Left kidney (tissue), 2 donors: ENCODE results near the gene MAX. TPM values are rescaled to one million over a fixed set of nuclear protein-coding genes. Genes with fewer than 3 reads are reported as not detected.
A peak's percentile ranks its signal among the peaks of the same experiment; 100 is the strongest.
"Not testable (repeated sequence)": the region's sequence is repeated elsewhere in the genome, so short reads cannot be mapped to it uniquely, and the experiment has no call there.

ENCODE experiments used
- DNase-seq: peaks from one replicate; pipeline ENCODE4 v3.0.0-alpha.2; 2013
- polyA plus RNA-seq: library from polyadenylated mRNA; unstranded; fragments of 120-200 nt; gene quantifications from one replicate; pipeline ENCODE4 v1.2.1, GENCODE V29; 2013; ENCODE audit not compliant: insufficient read length

Gene MAX
- polyA plus RNA-seq, 1 donor: 52.7 TPM

DNA sequence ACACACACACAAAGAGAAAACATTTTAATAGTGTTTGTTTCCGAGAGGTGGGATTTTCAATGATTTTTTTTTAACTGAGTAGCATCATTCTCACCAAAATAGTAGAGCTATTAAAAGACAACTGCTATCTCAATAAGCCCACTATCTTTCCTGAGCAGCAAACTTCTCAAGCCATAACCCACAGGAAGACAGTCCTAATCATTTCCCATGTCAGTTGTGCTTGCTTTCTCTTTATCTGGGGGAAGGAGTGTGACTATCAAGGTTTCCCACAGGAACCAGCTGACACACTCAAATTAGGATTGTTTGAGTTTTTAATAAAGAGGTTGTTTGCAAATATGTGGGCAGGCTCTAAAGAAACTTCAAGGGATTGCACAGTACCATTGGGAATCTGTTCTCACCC lies 4.9 kb upstream of the MAX start:
- no peak for DNase-seq

DNA sequence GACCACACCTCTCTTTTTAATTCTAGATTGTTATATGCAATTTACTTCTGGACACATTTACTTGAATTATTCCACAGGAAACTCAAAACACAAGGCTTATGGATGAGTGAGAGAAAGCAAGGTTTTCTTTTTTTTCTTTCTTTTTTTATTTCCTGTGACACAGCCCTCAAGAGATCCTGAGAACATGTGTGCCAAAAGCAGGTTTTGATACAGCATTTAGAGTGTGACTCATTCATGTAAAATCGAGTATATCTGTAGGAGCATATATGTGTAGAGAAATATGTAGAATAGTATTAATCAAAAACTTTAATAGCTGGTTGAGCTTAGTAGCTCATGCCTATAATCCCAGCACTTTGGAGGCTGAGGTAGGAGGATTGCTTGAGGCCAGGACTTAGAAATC lies 4.4 kb upstream of the MAX start:
- no peak for DNase-seq

DNA sequence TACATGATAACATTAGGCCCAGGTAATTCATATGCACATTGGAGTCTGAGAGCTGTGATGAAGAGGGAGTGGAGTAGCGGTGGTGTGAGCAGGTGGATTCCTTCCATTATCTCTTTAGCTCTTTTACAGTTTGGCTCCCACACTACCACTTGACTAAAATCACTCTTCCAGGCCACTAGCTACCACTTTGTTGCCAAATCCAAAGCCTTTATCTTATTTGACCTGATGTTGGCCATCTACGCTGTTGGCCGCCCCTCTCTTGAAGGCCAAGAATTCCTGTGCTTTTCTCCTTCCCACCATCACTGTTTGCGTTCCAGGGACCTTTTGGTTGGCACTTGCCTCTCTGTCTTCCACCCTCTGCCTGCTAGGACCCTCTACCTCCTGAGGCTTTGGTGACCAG lies 4.0 kb upstream of the MAX start:
- DNase-seq: no peak

DNA sequence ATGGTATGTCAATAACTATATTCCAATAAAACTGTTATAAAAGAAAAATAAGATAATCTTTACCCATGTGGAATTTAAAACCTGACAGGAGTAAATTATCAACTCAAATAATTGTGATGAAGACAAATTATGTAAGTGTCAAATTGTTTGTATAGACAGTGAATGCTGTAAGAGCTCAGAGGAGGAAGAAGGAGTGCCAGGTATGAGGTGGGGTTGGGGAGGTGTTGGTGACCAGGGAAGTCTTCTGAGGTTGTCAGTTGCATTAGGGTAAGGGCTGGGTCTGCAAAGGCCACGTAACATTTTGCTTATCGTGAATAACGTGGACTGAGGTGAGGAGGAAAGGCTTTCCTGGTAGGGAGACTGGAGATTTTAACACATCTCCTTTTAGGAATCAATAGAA lies 2.5 kb upstream of the MAX start:
- DNase-seq: no peak

DNA sequence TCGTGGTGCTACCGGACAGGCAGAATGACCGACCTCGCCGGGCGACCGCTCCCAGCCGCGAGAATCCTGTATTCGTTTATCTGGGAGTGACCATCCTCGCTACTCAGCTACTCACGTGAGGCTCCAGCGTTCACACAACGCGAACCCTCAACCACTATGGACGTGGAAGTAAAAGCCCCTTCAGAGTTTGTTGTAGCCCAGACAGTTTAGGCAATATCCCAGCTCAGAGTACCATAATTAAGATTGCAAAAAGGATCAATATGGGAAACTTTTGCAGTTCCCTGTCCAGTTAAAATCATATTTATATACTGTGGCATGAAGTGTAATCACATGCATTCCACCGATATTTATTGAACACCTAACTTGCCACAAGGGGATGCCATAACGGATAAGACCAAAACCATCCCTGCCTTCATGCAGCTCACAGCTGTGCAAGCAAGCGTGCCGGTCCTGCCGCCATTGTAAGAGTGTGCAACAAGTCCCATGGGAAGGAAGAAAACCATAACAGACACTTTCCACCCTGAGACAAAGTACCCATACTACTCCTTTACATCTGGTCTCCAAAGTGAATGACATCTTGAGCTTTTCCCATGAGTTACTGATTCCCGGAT lies 938 bp upstream of the MAX start:
- no peak for DNase-seq

DNA sequence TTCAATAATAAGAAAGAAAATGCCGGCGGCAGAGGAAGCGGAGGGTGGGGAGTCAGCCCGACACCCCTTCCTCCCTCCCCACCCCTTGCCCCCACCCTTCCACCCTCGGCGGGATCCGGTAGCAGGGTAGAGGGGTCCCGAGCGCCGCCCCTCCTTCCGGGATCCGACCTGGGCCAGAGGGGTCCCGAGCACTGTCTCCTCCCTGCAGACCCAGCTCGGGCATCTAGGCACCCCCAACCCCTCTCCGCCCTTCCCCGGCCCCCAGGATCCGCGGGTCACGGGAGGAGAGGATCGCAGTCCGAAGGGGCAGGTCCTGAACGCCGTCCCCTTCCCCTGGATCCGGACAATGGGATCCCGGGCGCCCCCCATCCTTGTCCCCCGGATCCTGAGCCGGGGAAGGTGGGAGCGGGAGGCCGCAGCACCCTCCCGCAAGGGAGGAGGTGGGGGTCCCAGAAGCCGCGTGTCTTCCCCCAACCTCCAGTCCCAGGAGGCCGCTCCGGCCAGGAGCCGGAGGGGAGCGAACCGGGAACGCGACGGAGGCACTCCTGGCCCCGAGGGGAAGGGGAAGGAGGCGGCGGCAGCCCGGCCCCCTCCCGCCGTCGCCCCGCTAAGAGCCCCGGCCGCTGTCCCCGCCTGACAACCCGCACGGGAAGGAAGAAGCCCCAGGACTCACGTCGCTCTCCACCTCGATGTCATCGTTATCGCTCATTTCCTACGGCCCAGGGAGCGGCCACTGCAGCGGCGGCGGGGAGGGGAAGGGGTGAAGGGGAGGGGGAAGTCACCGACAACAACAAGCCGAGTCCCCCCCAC lies 481 bp downstream of the MAX start:
- DNase-seq: no peak

DNA sequence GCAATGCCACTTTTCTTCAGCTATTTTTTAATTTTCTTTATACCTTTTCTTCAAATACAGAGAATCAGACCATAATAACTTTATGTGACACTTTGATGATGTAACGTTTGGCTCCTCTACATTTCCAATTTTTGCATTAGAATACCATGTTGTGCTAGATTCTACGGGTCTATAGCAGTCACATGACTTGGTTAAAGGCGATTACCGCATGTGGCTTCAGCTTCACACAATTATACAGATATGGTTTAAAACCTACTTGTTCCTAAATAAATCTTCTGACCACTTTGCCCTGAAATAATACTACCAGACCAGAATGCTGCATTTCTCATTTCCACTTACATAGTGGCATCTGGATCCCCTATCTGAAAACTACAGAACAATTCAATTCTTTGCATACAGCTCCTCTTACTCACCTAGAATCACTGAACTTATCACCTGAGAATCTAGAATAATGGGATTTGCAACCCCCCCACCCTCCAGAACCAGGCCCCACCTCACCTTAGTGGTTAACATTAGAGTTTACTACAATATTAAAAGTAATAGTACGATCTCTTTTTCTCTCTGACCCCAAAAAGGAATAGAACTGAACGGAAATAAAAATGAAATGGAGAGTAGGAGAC lies 1.3 kb downstream of the MAX start:
- DNase-seq: no peak

DNA sequence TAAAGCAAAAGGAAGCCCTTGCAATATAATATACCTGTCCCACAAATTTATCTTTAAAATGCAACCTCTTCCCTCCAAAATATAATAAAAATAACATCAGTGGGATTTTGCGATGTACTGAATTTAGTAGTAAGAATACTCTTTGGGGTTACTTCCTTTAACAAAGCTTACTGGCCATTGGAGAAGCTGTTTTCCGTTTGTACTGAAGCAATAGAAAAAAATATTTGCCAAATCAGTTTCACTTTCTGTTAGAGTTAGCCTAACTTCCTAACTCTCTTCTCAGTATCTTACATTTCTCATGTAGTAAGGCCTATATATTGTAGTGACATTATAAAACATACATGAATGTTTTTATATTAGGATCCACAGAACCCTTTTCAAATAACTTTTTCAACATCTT lies 3.7 kb downstream of the MAX start:
- no peak for DNase-seq

DNA sequence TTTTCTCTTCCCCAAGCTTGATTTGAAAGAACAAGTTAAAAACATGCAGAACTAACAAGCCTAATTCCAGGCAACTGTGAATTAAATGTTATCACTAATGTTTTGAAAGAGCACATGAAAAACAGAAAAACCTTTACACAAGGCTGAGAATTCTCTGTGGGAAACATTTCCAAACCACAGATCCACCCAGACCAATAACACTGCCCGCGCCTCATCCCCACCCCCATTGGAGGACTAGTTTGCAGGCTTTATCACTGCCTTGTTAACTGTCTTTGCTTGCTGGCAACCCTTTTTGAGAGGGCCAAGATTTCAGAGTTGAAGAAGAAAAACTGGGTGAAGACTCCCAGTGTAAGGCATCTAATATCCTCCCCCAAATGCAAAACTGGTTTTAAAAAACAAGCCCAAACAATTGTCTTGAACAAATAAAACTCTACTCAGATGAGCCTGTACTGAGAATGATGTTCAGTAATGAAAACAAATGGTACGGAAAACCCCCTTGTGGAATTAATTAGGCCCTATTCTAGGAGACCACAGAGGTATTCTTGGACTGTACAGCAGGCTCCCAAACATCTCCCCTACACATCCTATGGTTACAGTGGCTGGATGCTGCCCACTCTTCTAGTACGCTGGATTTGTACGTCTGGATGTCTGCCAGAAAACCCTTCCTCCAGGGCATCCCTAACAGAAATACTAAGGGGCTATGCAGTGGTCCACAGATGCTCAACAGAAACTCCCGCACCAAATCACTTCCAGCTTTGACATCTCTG lies 5.8 kb downstream of the MAX start:
- no peak for DNase-seq

DNA sequence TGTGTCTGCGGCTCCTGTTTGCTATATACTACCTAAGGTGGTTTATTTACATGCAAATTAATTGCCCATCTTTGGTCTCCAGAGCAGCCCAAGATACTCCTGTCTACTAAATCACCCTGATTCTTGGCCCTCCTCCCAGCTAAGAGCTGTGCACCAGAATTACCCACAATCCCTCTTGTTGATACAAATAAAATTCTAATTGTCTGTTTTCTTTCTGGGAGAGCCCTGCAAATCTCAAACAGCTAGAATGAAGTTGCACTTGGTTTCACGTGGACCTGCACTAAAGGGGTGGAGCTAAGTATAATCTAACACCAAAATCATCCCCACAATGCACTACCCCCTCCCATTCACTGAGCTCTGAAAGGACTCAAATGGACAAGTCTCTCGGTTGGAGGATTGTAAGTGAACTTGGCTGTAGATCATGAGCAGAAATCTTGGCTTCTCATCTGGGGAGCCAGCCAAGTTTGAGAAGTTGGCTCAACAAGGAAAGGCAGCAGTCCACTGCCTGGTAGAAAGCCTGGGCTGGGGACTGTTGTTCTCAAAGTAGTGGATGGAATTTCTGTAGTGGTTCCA lies 6.6 kb downstream of the MAX start:
- peak; percentile 45 for DNase-seq

DNA sequence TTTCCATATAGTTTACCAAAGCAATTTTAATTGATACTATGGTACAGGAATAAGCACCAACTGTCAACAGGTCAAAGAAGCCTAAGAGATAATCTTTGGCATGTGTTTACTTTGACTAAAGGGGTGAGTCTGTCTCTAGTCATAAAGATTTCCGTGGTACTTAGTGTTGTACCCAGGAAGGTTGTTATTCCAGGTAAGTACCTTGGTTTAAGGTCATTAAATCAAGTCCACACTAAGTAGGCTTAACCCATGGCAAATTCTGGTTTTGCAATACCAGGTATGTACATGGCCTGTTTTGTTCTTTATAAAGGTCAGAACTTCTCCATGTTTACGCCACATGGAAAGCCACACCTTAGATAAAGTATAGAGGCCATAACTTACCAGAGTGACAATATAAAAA lies 10.0 kb downstream of the MAX start:
- DNase-seq: no peak

DNA sequence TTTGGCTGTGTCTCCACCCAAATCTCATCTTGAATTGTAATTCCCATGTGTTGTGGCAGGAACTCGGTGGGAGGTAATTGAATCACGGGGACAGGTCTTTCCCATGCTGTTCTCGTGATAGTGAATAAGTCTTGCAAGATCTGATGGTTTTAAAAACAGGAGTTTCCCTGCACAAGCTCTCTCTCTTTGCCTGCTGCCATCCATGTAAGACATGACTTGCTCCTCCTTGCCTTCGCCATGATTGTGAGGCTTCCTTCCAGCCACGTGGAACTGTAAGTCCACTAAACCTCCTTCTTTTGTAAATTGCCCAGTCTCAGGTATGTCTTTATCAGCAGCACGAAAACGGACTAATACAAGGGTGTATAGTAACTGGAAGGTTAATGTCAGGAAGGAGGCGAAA lies 14.5 kb downstream of the MAX start:
- not testable (repeated sequence) for DNase-seq

DNA sequence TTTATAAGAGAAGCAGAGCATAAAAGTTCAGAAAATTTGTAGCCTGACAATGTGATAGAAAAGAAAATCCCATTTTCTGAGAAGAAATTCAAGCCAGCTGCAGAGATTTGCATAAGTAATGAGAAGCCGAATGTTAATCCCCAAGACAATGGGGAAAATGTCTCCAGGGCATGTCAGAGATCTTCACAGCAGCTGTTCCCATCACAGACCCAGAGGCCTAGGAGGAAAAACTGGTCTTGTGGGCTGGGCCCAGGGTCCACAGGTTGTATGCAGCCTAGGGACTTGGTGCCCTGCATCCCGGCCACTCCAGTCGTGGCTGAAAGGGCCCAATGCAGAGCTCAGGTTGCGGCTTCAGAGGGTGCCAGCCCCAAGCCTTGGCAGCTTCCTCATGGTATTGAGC lies 15.6 kb downstream of the MAX start:
- DNase-seq: not testable (repeated sequence)

DNA sequence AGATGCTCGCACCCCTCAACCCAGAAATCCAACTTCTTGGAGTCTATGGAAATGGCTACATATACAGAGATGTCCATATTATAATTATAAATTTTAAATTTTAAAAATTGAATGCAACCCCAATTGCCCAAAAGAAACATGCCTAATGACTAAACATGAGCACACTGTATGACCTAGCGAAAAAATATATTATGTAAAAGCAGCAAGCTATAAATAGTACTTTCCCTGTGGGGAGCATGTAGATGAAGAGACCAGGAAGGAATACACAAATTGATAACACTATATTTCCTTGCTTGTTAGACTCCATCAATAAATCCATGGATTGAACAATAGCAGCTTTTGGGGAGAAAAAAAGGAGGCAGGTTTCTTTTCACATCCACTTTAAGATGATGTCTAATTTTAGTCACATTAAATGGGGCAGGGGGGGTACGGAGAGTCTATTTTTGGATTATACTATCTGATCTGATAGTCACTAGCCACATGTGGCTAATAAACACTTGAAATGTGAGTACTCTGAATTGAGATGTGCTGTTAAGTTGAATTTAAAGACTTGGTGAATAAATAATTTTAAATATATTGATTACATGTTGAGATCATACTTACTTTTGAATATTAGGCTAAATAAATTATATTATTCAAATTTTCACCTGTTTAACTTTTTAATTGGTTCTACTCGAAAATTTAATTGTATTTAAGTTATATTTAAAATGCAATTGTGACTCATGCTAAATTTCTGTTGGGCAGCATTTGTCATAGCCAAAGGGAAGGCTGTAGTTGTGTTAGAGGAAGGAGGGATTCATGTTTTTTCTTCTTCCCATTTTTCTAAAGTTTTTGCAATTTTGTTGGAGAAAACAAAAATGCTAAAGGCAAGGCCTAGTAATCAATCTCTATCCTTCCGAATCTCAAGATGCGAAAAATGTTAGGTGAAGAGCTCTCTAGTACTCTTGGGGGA lies 17.5 kb downstream of the MAX start:
- DNase-seq: no peak

DNA sequence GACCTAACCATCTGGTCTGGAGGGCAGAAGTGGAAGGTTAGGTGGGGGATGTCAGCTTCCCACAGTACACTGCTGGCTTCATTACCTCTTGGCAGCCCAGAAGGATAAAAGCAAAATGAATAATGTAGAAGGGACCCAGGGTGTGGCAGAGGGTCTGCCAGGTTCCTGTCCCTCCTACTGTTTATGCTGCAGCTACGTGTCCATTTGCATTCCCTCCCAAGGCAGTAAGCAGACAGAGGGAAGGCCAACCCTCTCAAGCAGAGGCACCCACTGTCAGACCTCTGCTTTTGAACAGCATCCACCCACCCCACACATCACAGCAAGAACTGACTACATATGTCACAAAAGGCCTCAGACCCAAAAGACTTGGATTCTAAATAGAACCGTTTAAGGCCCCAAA lies 19.4 kb downstream of the MAX start:
- no peak for DNase-seq

DNA sequence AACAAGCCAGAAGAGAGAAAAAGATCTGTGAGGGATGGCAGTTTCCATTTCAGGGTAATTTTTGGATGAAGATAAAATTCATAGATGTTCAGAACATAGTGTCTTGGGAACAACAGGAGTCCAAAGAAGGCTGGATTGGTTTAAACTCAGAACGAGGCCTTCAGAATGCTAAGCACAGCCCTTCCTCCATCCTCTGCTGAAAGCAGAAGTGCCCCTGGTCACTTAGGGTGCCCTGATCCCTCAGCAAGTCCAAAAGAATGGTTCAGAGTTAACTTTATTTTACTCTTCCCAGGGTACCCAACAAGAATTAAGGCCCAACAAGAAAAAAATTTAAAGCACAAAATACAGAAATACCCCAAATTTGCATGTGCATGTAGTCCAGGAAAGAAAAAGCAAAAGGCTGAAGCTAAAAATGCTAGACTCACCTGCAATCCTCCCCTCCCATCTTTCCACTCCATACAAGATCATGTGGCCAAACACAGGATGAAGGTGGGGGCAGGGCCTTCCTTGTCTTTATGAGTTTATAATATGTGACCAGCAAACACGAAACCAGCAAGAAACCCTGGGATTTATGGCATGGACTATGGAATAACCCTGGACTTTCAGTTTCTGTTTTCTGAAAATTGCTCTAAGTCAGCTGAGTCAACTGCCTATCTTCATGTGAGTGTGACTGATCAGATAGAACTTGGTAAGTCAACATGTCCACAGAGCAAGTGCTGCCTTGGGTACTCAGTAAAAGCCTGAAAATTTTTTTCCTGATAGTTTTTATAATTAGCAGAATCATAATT lies 21.2 kb downstream of the MAX start:
- DNase-seq: no peak

DNA sequence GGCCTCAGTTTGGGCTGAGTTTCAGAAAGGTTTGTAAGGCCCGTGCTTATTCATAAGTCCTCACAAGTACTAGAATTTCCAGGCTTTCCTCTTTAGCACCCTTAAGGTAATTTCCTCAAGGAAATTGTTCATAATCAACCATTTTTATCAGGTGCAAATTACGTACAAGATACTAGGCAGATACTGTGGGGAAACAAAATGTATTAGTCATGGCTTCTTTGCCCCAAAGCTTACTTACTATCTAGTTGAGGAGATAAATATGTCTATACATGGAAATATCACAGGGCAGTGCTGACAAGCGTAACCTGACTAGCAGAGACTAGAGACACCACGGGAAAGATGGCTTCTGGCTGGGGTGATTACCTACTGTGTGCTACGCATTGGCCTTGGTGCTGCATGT lies 22.5 kb downstream of the MAX start:
- DNase-seq: no peak

DNA sequence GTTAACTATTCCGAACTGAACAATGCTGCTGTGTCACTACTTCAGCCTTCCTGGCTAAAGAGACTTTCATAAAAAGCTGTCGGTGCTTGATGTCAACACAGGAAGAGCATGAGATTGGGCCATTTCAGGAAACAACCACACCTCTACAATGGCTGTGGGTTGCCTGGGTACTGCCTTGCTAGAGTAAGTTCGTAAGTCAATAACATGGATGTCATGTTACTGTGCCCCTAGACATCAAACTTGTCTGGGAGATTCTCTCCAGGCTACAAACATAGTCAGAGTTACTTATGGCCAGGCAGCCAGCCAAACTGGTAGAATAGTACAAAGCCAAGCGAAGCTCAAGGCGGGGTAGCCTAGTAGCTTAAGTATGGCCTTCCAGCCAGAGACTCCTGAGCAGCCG lies 23.1 kb downstream of the MAX start:
- DNase-seq: no peak

DNA sequence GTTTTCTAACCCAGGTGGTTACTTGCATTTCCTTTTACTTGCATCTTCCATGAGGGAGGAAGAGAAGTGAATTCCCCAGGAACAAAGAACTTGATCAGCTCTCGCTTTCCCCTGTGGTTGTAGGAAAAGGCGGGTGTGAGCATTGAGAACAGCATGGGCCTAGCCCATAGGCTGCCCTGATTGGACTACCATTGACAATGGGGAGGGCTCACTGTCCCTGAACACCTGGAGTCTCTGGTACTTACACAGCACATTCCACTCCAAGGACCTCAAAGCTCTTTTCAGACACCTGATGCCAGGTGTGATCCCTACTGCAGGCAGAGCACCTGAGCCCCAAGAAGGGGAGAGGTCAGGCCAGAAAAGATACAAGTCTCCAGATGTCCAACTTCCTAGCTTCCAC lies 25.0 kb downstream of the MAX start:
- no peak for DNase-seq

DNA sequence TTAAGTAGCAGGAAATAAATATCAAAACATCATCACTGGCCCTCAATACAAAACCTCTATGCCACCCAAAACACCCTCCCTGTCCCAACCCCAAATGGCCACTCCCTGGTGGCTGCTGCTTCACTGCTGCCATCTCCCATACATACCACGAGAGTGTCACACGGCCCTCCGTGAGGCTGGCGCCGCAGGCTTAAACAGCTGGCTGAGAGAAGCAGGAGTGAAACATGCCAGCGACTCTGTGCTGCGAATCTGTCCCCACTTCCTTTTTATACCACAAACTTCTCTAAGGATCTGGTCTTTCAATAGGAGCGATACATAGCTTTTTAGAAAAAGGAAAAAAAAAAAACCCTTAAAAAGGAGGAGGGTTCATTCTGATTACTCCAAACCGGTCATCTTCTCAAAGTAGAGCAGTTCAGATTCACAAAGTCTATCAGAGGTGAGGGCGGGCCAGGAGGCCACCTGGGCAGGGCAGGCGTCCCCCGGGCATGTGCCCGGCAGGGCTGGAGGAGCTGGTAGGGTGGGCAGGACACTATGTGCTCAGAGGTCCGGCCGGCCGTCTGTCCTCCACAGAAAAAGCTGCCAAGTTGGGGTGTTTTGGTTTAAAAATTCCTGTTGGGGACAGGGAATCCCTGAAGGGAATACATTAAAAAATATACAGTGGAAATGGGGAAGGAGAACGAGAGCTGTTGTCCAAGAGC lies 26.5 kb downstream of the MAX start:
- no peak for DNase-seq
